ACC112 (cell line): ENCODE results near the gene PDIA6.

ENCODE experiments used
- H2AFZ ChIP-seq: fragments of 200-600 bp; sonication (generic); one replicate; pipeline ENCODE4 v1.6.0; 2017; ENCODE audit warnings: antibody characterized with exemption, low read length; ENCODE audit not compliant: unreplicated experiment
- H3K27ac ChIP-seq: fragments of 200-600 bp; sonication (generic); 2 replicates; pipeline ENCODE4 v1.5.1; 2014; ENCODE audit warnings: low read depth, mild to moderate bottlenecking, antibody characterized with exemption, low read length, moderate library complexity
- H3K27me3 ChIP-seq: fragments of 200-600 bp; sonication (generic); 2 replicates; pipeline ENCODE4 v1.6.1; 2014; ENCODE audit warnings: mild to moderate bottlenecking, antibody characterized with exemption, low read length, moderate library complexity, mixed read lengths; ENCODE audit not compliant: insufficient read depth
- H3K36me3 ChIP-seq: fragments of 200-600 bp; sonication (generic); 2 replicates; pipeline ENCODE4 v1.6.1; 2016; ENCODE audit warnings: mild to moderate bottlenecking, antibody characterized with exemption, low read length, moderate library complexity, mixed read lengths; ENCODE audit not compliant: insufficient read depth
- H3K4me1 ChIP-seq: fragments of 200-600 bp; sonication (generic); one replicate; pipeline ENCODE4 v1.6.1; 2016; ENCODE audit warnings: low read length, mixed read lengths; ENCODE audit not compliant: insufficient read depth, unreplicated experiment, control insufficient read depth
- H3K4me3 ChIP-seq: fragments of 200-600 bp; sonication (generic); 2 replicates; pipeline ENCODE4 v1.5.1; 2014; ENCODE audit warnings: mild to moderate bottlenecking, low read depth, low read length
- H3K79me2 ChIP-seq: fragments of 200-600 bp; sonication (generic); one replicate; pipeline ENCODE4 v1.6.0; 2016; ENCODE audit warnings: low read length; ENCODE audit not compliant: control insufficient read depth, unreplicated experiment, insufficient read depth

PDIA6 gene

DNA sequence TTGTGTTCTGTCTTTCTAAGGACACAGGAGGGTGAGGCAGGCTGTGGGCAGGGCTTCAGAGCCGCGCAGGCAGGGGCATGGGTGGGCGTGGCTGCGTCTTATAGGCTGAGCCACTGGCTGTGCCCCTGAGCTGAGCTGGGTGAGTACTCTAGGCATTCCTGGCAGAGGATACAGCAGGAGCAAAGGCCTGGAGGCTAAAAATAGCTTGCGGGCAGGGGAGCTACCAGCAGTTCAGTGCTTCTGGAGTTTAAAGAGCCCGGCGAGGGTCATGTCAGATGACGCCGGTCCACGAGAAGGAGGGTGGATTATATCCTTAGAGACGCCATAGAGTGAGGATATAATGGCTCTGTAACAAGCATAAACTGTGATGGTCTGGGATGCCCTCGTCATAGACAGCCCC lies 31.5 kb upstream of the PDIA6 start:
- Histone ChIP-seq H3K79me2 (no peaks in the 10 kb centered on the region), H3K27ac (no peak overlapping the region), H3K4me3 (no peak overlapping the region), H3K36me3 (no peaks in the 10 kb centered on the region), H3K4me1 (no peaks in the 10 kb centered on the region), H2AFZ (no peak overlapping the region), H3K27me3 (peaks cover 56% of the 10 kb centered on the region)

DNA sequence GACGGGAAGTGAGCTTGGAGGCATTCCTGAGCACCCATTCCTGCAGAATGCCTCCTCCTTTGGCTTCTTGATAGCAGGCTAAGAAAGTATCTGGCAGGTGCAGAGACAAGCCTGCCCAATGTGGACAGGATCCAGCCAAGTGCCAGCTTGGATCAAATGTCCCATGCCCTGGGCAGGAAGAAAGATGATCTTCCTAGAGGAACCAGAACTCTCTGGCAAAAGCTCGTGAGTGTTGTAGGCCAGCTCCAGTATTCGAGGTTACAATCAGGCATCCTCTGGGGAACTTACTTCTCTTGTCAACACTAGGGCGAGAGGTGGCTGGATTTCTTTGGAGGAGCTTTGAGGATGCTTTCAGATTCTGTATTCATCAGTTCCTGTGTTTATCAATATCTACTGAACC lies 29.9 kb upstream of the PDIA6 start:
- Histone ChIP-seq H3K4me3 (no peak overlapping the region), H3K4me1 (no peaks in the 10 kb centered on the region), H2AFZ (no peak overlapping the region), H3K36me3 (no peaks in the 10 kb centered on the region), H3K27ac (no peak overlapping the region), H3K27me3 (peaks cover 66% of the 10 kb centered on the region), H3K79me2 (no peaks in the 10 kb centered on the region)

DNA sequence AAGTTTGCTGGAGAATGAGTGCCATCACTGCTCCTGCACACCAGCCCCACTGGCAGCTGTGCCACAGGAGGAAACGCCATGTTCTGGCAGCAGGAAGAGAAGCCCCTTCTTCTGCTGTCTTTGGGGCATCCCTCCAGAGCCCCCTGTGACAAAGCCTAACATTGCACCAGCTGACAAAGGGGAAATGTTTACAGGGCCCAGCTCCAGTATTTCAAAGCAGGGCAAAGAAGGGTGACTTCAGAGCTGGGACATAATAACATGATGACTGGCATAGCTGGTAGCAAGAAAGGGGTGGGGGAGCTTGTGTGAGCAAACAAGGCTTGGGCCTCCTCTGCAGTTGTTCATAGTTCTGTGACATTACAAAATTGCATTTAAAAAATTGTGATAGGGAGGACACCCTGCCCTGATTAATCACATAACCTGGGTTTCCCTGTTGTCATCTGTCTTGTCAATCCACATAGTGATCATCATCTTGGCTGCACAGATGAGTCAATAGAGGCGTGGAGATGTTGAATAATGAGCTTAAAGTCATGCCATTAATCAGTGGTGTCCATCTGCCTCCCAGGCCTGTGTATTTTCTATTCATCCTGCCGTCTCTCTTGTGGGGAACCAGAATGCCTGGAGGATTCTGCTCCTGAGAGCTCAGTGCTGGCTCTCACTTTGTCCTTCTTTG lies 29.1 kb upstream of the PDIA6 start:
- Histone ChIP-seq H3K4me1 (no peaks in the 10 kb centered on the region), H3K4me3 (no peak overlapping the region), H3K27ac (no peak overlapping the region), H2AFZ (no peak overlapping the region), H3K36me3 (no peaks in the 10 kb centered on the region), H3K27me3 (peaks cover 65% of the 10 kb centered on the region), H3K79me2 (no peaks in the 10 kb centered on the region)

DNA sequence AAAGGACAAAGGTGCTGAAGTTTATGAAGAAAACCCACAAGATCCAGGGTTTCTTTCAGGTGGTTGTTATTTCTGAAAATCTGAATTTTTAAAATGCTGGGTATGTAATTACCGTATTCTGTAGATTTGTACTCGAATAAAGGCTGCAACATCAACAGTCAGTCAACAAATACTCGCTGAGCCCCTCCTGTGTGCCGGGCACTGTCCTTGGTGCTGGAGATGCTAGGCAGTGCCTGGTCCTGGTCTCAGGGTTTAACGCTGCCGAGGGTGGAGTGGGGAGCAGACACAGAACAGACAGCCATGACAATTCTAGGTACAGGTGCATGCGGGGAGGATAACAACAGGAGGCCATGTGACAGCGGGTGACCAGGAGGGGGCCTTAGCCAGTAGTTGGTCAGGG lies 27.2 kb upstream of the PDIA6 start:
- Histone ChIP-seq H2AFZ (no peak overlapping the region), H3K4me1 (no peaks in the 10 kb centered on the region), H3K79me2 (no peaks in the 10 kb centered on the region), H3K4me3 (no peak overlapping the region), H3K27ac (no peak overlapping the region), H3K27me3 (peaks cover 58% of the 10 kb centered on the region), H3K36me3 (no peaks in the 10 kb centered on the region)

DNA sequence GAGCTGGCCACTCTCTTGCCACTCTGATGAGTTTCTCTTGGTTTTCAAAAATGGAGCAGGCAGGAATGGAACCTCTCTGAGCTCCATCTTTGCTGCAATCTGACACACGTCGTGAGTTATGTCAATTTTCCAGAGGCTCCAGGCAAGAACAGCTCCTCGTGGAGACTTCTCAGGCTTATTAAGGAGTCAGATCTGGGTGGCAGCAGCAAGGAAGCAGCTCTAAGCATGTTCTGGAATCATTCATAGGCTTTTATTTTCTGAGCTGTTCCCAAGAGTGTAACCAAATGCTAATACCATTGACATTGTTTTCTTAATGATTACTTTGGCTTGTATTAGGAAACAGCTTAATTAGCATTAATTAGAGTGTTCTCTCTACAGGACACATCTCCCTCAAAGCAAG lies 26.1 kb upstream of the PDIA6 start:
- H3K27ac ChIP-seq, result no peak overlapping the region
- H3K79me2 ChIP-seq, result no peaks in the 10 kb centered on the region
- H3K4me3 ChIP-seq, result no peak overlapping the region
- peaks cover 58% of the 10 kb centered on the region for H3K27me3 ChIP-seq
- H3K36me3 ChIP-seq, result no peaks in the 10 kb centered on the region
- no peak overlapping the region for H2AFZ ChIP-seq
- H3K4me1 ChIP-seq, result no peaks in the 10 kb centered on the region

DNA sequence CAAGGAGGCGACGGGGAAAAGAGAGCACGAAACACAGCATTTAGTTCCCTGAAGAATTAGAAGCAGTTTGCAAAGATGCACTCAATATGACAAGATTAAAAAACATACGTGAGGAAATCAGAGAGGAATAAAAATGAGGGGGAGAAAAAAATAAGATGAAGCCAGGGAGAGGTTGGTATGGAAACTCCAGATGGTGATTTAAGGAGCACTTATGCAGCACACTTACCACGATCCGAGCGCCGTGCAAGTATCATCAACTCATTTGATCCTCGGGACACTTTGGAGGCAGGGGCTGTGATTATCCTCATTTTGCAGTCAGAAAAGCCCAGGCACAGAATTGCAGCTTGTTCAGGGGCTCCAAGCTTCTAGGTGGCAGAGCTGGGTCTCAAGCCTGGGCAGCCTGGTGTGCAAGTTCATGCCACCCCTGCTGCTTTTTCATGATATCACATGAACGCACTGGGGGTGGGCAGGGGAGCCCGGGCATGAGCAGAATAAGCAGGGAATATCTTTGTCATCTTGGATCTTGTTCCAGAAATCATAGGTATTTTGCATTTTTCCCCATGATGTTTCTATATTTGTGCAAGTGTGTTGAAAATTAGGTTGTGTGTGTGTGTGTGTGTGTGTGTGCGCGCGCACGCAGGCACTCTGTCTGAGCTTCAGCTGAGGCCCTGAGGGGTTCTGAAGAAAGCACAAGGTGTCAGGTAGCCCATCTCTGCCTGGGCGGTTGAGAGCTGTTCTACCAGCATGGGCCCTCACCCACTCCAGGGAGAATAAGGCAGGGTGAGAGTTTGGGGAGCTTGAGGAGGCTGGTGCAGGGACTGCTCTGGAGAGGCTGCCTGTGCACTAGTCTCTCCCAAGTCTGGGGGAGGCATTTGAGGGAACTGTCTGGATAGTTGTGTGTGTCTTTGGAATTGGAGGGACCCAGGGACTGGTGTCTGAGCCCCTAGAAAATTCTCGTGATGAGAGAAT lies 25.0 kb upstream of the PDIA6 start:
- no peak overlapping the region for H3K4me3 ChIP-seq
- no peaks in the 10 kb centered on the region for H3K79me2 ChIP-seq
- no peaks in the 10 kb centered on the region for H3K4me1 ChIP-seq
- peaks cover 51% of the 10 kb centered on the region for H3K27me3 ChIP-seq
- H2AFZ ChIP-seq, result no peak overlapping the region
- no peak overlapping the region for H3K27ac ChIP-seq
- no peaks in the 10 kb centered on the region for H3K36me3 ChIP-seq

DNA sequence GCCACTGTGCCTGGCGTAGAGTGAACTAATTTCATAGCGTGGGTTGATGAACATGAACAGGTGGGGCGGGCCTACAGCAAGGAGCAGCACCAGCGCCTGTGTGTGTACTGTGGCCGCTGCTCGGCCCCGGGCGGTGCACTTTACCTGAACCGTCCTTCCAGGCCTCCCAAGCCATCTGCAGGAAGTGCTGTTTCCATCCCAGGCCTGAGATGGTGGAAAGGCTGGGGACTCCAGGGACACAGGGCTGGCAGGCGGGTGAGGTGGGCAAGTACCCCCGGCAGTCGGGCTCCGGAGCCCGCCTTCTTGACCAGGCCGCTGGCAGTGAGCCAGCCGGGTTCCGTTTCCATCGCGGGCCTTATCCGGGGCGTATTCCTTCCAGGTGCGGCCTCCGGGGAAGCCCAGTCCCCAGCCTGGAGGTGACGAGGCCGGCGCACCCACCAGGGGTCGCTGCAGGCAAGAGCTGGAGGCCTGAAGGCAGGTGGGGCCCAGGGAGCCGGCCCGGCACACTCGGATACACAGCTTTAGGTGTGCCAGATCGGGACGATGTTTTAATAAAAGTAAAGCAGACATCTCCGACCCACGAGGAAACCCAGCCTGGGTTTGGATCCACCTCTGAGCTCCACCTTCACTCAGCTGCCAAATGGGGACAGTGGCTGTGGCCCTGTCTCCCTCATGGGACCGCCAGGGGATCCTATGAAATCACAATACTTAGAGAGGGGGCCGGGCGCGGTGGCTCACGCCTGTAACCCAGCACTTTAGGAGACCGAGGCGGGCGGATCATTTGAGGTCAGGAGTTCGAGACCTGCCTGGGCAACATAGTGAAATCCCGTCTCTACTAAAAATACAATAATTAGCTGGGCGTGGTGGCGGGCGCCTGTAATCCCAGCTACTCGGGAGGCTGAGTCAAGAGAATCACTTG lies 22.7 kb upstream of the PDIA6 start:
- no peaks in the 10 kb centered on the region for H3K36me3 ChIP-seq
- no peak overlapping the region for H3K27ac ChIP-seq
- no peak overlapping the region for H2AFZ ChIP-seq
- peaks cover 52% of the 10 kb centered on the region for H3K27me3 ChIP-seq
- H3K79me2 ChIP-seq, result no peaks in the 10 kb centered on the region
- no peaks in the 10 kb centered on the region for H3K4me1 ChIP-seq
- H3K4me3 ChIP-seq, result no peak overlapping the region

DNA sequence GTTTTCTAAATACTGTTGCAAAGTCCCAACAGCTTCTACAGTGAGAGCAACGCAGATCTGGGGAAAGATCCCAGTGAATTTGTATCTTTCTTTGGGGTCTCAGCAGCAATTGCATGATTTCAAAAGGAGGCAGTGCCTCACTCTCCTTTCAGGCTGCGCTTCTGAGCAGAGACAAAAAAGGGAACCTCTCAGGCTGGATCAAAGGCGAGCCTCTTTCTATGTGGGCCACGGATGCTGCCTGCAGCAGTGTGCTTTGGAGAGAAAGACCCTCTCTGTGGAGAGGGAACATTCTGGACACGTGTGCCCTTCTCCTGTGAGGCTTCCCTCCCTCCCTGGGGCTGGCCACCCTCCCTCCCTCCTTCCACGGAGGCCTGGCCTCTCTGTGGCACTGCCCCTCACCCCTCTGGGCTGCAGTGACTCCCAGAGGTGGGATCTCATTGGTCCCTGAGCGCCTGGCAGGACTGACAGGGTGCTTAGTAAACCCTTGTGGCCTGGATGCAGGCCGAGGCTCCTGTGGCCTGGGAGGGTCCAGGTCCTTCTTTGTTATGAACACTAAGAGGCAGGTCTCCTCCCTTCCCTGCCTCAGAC lies 21.6 kb upstream of the PDIA6 start:
- Histone ChIP-seq H2AFZ (no peak overlapping the region), H3K4me3 (no peak overlapping the region), H3K4me1 (no peaks in the 10 kb centered on the region), H3K36me3 (no peaks in the 10 kb centered on the region), H3K27me3 (peaks cover 52% of the 10 kb centered on the region), H3K27ac (no peak overlapping the region), H3K79me2 (no peaks in the 10 kb centered on the region)

DNA sequence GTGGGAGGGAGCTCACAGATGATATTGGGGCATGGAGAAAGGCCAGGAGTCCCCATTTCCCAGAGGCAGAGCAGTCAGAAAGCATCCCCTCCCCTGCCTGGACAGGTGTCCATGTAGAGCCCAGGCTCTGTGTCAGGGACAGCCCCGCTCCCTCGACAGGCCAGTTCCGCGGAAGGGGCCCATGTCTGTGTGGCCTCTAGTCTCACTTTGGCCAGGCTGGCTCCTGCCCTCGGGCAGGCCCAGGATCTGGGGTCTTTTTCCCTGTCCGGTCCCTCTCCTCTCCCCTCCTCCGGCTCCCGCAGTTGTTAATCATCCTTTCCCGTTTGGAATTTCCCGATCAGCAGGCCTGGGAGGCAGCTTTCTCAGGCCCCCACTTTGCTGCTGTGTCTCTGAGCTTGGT lies 20.4 kb upstream of the PDIA6 start:
- Histone ChIP-seq H2AFZ (no peak overlapping the region), H3K36me3 (no peaks in the 10 kb centered on the region), H3K79me2 (no peaks in the 10 kb centered on the region), H3K4me3 (no peak overlapping the region), H3K27ac (no peak overlapping the region), H3K4me1 (no peaks in the 10 kb centered on the region), H3K27me3 (peaks cover 52% of the 10 kb centered on the region)
